ENCODE data around the gene SORCS2.

Gene SORCS2

DNA sequence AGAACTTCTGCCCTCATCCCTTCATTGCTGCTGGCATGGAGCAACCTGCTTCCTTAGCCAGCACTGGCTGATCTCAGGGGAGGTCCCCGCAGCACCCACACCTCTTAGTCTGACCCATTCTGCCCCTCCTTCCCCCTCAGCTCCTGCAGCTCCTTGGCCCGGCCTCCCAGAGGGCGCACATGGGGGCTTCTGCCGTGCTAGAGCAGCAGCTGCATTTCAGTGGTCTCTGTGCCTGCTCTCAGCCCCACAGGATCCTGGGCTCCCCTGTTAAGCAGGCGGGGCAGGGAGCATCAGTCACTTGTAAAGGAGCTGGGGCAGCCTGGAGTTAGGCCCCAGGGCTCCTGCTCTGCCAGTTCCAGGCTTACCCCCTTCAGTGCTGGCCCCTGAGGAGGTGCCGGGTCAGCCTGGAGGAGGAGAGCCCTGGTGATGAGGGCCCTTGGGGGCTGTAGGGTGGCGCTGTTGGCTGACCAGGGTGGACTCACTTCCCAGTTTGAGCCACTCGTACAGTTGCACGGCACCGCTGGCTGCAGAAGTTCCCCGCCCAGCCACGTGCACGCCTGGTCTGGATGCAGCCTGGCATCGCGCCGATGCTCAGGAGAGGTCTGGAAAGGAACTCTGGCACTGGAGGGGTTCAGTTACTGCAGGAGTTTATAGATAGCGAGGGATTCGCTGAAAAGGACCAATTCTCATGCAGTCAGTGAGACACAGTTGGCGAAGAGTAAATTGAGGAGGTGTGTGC is 327.5 kb downstream of the SORCS2 start:
- DNase-seq, result no peak

DNA sequence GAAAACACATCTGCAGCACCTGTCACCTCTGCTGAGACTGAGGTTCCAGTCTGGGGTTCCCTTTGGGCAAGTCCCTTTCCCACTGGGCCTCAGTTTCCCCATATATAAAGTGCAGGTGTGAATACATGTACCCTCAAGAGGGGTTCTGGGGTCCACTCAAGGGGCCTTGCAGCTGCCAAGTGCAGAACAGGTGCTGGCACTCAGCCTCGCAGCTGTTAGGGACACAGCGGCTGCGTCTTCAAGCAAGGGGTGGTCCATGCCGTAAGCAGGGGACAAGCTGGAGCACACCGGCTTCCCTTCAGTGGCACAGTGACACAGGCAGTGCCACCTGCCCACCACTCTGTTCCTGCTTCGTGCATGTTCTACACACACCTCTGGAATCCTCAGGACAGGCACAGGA is 329.3 kb downstream of the SORCS2 start:
- DNase-seq, result no peak

DNA sequence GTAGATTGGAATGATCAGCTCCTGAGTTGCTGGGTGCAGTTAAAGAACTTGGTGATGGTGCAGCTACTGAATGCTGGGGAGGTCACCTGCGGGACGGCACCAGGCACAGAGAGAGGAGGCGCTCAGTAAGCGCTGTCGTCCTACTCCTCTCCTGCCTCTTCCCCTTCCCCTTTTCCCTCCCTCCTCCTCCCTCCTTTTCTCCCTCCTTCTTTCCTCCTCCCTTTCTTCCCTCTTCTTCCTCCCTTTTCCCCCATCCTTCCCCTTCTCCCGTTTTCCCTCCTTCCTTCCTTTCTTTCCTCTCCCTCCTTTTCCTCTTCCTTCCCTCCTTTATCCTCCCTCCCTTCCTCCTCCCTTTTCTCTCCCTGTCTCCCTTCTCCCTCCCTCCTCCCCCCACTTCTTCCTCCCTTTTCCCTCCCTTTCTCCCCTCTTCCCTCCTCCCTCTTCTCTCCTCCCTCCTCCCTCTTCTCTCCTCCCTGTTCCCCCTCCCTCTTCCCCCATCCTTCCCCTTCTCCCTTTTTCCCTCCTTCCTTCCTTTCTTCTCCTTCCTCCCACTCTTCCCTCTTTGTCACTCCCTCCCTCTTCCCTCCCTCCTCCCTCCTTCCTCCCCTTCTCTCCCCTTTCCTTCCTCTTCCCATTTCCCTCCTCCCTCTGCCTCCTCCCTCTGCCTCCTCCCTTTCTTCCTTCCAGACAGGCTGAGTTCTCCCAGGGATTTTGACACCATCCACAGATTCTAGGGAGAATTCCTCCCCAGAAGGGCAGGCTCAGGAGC is 330.3 kb downstream of the SORCS2 start:
- DNase-seq, result no peak

DNA sequence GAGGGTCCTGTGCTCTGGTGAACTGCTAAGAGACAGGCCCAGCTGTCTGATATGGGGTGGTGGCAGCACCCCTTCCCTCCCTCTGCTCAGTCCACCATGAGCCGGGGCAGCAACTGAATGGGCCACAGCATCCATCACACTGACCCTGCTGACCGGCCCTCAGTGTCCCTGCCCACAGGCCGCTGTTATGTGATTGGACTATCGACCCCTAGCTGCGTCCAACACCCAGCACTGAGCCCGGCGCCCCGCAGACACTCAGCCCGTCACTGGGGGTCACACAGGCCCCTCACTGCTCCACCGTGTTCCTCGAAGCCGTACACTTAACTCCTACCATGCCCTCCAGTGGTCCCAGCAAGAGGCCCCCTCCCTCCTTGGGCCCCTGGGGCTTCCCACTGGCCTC is 331.2 kb downstream of the SORCS2 start:
- DNase-seq, result no peak

DNA sequence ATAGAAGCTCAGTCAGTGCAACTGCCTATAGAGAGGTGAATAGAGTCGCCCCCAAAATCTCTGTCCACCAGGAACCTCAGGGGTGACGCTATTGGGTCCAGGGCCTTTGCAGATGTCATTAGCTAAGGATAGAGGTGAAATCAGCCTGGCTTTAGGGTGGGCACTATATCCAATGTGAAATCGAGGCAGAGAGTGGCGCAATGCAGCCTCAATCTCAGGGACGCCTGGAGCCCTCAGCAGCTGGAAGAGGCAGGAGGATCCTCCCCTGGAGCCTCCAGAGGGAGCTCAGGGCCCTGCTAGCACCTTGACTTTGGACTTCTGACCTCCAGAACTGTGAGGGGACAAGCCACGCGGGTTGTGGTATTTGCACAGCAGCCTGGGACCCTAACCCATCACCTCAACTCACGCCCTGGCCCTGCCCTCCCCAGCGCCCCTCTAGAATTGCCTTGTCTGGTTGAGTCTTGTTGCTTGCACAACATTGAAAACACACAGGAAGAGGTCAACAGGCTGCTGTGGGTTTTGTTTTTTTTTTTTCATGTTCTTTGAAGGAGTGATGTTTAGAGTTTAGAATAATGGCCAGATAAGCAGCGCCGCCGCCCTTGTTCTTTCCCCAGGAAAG is 331.8 kb downstream of the SORCS2 start:
- no peak for DNase-seq

DNA sequence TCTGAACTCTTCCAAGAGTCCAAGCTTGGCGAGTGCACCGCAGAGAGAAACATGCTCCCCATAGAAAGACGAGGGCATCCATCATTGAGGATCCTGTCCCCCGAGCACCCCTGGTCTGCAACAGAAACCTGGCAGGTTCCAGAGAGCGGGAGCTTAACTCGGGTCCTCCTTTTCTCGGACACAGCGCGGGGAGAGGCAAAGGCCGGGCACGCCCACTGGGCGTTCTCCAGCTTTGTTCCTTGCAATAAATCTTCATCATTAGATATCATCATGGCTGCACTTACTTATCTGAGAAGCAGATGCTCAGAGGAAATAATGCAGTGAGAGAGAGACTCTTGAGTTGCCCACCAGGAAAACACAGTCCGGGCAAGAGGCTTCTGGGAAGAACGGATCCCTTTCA is 332.5 kb downstream of the SORCS2 start:
- DNase-seq, result no peak

DNA sequence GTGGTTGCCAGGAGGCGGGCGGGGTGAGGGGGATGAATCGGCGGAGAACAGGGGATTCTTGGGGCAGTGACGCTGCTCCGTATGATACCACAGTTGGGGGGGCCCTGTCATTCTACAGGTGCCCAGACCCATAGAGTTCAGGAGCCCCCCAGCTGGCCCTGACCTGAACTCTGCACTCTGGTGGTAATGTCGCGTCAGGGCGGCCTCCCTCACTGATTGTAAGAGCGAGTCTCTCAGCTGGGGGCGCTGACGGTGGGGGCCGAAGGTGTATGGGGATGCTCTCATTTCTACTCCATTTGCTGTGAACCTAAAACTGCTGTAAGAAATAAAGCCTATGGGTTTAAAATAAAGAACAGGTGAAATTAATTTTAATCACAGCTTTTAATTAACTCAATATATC is 334.2 kb downstream of the SORCS2 start:
- DNase-seq, result no peak

DNA sequence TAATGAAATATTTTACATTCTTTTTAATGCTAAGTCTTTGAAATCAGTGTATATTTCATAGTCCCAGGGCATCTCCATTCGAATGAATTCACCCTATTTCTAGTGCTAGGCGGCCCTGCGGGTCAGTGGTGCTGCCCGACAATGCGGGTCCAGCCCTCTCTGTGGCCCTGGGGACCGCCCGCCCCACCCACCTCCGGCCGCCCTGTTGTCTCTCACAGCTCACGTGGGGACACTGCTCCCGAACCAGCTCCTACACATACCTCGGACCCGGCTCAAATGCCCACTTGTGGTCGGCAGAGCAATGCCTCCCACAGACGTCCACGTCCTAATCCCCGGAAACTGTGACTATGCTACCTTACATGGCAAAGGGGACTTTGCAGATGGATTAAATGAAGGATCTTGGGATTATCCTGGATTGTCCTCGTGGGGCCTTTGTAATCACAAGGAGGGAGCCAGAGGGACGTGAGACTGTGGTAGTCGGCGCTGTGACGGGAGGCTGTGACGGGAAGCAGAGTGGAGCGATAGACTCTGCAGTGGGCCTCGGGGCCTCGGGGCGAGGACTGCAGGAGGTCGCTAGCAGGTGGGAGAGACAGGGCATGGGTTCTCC is 334.7 kb downstream of the SORCS2 start:
- no peak for DNase-seq

DNA sequence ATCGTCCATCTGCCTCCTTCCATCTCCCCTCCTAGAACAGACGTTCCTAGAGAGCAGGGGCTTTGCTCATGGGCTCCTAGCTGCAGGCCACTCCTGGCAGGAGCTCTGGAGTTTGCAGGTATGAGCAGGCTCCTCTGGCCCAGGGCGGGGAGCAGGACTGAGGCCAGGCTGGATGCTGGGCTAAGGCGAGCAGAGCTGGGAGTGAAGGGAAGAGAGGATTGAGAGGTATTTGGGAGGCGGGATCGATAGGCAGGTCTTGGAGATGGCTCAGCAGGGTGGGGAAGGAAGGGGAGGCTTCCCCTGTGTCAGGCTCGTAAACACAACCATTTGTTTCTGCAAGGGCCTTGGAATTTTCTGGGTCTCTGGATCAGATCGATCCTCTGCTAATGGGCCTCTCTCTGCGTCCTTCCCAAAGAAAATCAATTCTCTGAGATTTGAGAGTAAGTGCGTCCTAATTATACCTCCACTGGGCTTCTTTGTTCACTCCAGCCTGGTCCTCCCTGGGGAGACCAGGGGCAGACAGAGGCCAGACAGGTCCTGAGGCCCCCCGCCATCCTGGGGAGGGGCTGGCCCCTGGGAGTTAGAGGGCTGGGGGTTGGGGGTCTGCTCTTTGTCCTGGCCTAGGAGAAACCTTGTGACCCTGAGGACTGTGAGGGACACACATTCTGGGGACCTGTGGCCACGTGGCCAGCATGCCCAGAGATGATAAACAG is 337.2 kb downstream of the SORCS2 start:
- DNase-seq, result no peak

DNA sequence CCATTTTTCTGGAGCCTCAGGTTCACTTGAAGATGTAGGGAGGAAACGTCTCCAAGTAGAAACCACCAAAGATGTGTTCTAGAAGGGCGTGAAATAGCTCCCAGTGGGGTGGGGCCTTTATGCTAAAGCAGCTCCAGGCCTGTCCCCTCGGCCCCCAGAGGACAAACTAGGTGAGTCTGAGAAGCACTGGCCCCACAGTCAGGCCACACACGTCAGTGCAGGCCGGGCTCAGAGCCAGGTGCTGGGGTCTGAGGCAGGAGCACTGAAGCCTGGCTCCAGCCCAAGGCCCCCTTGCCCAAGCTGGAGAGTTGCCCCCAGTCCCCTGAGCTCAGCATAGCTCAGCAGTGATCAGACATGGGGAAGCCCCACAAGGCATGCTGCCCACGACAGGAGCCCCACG is 337.7 kb downstream of the SORCS2 start:
- DNase-seq, result no peak

DNA sequence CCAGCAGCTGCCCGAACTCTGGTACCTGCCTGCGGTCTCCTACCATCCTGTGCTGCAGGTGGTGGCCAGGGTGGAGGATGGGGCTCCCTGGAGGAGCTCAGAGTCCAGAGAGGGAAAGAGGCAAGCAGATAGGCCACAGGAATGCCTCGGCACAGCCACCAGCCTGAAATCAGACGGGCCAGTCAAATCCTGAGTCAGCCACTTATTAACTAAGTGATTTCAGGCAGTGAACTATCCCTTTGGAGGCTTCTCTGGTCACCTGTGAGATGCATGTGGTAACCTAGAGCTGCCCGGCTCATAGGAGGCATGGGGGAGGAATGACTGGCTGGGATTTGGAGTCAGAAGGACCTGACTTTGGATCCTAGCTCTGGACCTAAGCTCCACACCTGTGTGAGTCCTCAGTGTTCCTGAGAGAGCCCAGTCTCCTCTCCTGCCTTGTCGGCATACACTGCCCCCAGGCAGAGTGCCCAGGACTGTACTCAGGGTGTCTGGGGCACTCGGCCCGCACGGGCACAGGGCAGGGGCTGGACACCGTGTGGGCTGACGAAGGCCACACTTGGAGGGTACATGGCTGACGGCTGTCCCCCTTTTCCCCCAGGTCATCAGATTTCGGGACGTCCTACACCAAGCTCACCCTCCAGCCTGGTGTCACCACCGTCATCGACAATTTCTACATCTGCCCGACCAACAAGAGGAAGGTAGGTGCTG is 338.7 kb downstream of the SORCS2 start:
- no peak for DNase-seq

DNA sequence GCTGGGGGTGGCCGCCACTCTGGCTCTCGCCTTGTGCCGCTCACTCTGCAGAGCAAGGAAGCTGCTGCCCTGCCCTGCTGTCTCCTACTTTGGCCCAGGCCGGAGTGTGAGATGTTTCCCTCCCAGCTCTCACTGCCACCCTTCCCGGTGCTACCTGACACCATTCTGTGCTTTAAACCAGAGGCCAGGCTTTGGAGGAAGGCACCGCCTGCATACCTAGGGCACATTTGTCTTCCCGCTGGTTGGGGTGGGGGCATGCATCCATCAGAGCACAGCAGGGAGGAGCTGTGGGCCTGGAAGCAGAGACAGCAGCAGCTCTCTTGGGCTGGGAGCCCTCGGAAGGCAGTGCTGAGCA is 339.3 kb downstream of the SORCS2 start:
- no peak for DNase-seq

DNA sequence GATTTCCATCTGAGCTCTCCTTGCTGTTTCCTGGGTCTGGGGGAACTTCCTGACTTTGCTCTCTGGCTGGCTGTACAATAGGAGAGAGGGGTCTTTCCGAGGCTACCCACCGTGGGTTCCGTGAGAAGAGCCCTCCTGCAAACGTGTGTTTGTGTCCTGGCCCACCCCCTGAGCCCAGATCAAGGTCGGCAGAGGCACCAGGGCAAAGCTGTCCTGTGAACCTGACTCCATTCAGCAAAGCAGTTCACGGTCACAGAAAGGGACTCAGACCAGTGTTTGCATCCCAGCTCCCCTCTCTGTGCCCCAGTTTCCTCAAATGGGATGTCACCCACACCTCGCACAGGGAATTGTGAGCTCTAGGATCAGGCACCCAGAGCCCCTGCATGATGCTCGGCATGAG is 339.7 kb downstream of the SORCS2 start:
- no peak for DNase-seq

DNA sequence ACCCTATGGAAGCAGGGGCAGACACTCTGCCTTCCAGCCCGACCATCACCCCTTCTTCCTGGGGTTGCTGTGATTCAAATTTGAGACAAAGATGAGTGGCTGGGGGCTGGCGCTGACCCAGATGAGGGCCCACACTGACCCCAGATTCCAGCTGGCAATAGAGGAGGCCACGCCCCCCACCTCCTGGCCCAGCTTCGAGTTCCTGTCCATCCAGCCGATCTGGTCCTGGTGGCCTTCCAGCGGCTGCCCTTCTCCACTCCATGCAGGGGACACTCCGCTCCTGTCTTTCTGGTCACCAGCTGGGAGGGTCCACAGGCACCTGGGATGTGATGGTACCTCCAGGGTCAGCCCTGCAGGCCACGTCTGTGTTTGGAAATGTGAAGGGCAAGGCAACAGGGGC is 340.9 kb downstream of the SORCS2 start:
- no peak for DNase-seq

DNA sequence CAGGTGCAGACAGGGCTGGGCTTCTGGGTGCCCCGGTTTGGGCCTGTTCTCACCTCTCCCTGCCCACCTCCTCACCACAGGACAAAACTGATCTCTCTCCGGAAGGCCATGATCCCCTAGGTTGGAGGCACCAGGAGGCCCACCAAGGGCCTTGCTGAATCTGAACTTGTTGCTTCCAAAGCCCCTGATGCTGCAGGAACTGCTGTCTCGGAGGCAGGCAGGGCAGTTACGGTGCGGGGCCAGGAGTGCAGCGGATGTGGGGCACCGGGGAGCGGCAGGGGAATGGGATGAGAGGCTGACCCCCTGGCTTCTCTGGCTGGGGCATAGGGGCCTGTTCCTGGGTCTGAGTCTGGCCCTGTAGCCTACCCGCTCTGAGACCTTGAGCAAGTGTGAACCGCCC is 342.8 kb downstream of the SORCS2 start:
- DNase-seq, result no peak

DNA sequence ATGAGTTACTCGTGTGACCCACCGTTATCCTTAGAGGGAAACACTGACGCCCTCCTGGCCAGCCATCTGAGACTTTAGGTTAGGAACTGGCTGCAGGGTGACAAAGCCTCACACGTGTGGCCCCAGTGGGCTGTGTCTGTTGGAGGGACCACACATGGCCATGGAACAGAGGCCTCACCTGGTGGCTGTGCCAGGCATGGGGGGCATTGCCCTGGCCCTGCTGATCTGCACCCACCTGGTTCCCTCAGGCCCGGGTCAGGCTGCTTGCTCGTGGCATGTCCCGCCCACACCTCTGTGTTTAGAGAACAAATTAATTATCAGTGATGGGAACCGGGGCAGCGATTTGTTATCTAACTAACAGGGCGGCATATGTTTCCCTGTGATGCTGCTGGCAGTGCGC is 343.3 kb downstream of the SORCS2 start:
- no peak for DNase-seq

DNA sequence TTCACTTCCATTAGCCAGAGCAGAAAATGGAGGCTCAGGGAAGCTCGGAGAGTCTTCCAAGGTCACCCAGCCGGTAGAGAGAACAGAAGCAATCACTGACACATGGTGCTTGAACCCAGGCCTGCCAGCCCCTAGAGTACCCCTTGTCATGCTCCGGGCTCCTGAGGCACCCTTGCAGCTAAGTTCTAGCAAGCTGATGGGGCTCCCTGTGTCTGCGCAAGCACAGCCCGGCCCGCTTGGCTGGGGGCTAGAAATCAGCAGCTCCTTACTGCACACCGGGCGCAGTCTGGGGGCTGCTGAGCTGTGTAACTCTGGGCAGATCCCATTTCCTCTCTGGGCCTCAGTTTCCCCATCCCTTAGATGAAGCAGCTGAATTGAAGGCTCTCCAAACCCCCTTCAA is 344.5 kb downstream of the SORCS2 start:
- DNase-seq, result no peak

DNA sequence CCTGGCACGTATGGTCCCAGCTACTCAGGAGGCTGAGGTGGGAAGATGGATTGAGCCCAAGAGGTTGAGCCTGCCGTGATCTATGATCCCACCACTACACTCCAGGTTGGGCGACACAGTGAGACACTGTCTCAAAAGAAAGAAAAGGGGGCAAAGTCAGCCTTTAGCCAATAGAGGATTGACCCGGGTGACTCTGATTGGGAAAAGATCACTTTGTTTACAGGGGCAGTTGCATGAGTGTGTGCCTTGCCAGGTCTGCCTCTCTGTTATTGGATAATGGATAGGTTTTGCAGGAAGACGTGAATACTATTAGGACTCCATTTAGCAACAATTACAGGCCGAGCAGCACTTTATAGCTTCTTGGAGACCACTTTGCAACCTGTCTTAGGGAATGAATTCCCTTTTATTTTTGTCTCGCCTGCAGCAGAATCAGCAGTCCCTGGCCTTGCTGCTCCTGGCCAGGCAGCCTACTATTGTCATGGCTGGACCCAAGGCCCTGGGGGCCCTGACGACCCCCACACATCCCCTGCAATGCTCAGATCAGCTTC is 345.6 kb downstream of the SORCS2 start:
- no peak for DNase-seq

DNA sequence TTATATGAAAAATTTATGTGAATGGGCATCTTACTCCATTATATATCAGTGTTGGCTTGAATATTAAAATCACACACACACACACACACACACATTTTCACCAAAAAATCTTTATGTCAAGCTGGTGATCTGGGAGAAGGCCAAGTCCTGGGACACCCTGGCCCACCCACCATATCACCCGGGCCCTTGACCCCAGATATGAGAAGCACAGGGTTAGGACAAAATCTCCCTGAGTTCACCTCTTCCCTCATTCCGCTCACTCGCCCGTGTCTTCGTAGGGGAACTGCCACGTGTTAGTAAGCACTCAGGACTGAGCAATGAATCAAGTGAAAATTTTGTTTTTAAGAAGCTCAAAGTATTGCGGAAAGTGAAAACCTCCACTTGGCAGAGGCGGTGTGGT is 346.2 kb downstream of the SORCS2 start:
- DNase-seq, result no peak

DNA sequence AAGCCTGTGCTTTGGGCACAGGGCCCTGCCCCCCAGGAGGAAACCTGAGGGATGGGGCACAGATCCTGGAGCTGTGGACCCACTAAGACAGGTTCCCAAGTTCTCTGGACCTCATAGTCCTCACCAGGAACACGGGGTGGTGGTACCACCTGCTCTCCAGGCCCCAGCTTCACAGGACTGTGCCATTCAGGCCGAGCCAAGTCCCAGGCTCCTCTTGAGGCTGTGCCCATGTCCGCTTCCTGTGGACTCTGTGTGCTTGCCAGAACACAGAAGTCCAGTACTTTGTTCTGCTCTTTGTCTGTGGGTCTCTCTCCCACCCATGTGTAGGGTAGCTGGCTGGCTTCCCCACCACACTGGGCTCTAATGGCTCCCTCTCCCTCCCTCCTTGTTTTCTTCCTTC is 346.8 kb downstream of the SORCS2 start:
- DNase-seq, result no peak

DNA sequence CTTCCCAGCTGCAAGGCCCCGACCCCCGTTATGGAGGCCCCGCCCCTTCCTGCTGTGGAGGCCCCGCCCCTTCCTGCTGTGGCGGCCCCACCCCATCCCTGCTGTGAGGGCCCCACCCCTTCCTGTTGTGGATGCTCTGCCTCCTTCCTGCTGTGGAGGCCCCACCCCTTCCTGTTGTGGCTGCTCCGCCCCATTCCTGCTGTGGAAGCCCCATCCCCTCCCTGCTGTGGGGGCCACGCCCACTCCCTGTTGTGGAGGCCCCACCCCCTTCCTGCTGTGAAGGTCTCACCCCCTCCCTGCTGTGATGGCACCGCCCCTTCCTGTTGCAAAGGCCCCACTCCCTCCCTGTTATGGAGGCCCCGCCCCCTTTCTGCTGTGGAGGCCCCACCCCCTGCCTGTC is 347.3 kb downstream of the SORCS2 start:
- DNase-seq, result peak in 1 of 2 donors; percentile 24

DNA sequence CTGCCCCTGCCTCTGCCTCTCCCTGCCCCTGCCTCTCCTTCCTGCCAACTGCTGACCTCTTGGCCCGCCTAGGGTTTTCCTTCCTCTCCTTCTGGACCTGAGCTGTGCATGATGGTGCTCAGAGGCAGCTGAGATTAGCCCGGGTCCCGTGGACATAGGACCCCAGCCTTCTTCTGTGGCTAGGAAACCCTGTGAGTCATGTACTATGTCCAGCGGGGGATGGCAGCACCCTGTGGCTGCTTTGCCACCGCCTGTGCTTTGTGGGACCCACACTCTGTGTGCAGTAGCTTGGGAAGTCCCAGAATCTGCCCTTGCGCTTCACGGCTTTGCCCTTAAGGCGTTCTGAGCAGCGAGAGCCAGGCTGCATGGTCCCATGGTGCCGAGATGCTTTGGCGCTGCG is 347.9 kb downstream of the SORCS2 start:
- no peak for DNase-seq
